NCI-H446 (cell line): ENCODE results near the gene CCDC157.

Experiments used
- DNase-seq, 2 experiments: peaks; one replicate each; lab custom pipeline; 2025; lab: John Stamatoyannopoulos, UW

CCDC157 gene

GRCh38 chr22:30413745-30414524 lies 57.1 kb downstream of the CCDC157 start:
- DNase-seq: no peak

GRCh38 chr22:30414525-30415047 lies 57.8 kb downstream of the CCDC157 start:
- no peak for DNase-seq

GRCh38 chr22:30416403-30416802 lies 59.6 kb downstream of the CCDC157 start:
- DNase-seq: no peak

- no peak for DNase-seq
Observed at GRCh38 chr22:30416837-30417236, 60.0 kb downstream of the CCDC157 start.

GRCh38 chr22:30420347-30421125 lies 63.7 kb downstream of the CCDC157 start:
- no peak for DNase-seq

GRCh38 chr22:30421695-30422480 lies 65.1 kb downstream of the CCDC157 start:
- DNase-seq: no peak

- peak; percentile 43 to 50 for DNase-seq
Observed at GRCh38 chr22:30422481-30423300, 65.9 kb downstream of the CCDC157 start.

GRCh38 chr22:30423301-30423958 lies 66.6 kb downstream of the CCDC157 start:
- DNase-seq: no peak

GRCh38 chr22:30423959-30424533 lies 67.2 kb downstream of the CCDC157 start:
- DNase-seq: peak; percentile 99 to 100

GRCh38 chr22:30424534-30425326 lies 67.9 kb downstream of the CCDC157 start:
- DNase-seq: peak in 1 of 2 experiments; percentile 21

- peak in 1 of 2 experiments; percentile 50 for DNase-seq
Observed at GRCh38 chr22:30425327-30425615, 68.5 kb downstream of the CCDC157 start.

GRCh38 chr22:30425616-30426387 lies 69.0 kb downstream of the CCDC157 start, which contains the start of gene MTFP1:
MTFP1 (plus strand) TSS chr22:30425768; CDS start chr22:30425880, 112 bp downstream.
- DNase-seq: peak in 1 of 2 experiments; percentile 80
